Fibroblast of skin of scalp (primary cell): ENCODE measurements around the gene PUM2.

Experiments
- DNase-seq: peaks from one replicate; pipeline ENCODE4 v3.0.0-alpha.2; 2013

PUM2 gene

DNA sequence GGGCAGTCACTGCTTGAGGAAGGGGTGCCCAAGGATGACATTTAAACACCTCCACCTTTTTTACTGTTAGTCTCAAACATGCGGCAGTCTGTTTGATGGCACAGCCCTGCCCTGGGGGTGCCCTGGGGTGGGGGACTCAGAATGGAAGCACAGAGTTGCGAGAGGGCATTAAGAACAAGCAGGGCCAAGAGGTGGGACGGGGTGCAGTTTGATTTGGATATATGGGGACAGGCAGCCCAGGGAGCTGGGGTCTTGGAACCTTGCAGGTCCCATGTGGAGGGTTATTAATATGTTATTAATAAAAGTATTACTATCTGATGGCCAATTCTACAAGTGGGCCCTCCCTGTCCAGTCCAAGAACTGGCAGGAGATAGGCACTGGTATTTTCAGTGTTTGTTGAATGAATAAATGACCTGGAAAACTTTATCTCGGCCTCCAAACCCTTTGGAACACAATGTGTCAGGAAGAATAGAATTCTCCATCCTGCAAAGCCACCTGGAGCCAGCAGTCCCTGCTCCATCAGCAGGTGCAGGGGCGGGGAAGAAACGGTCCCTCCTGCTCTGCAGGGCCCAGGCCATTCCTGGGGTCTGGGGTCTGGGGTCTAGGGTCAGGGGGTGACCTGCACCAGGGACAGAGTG, 150.9 kb downstream of the PUM2 start:
- no peak for DNase-seq

DNA sequence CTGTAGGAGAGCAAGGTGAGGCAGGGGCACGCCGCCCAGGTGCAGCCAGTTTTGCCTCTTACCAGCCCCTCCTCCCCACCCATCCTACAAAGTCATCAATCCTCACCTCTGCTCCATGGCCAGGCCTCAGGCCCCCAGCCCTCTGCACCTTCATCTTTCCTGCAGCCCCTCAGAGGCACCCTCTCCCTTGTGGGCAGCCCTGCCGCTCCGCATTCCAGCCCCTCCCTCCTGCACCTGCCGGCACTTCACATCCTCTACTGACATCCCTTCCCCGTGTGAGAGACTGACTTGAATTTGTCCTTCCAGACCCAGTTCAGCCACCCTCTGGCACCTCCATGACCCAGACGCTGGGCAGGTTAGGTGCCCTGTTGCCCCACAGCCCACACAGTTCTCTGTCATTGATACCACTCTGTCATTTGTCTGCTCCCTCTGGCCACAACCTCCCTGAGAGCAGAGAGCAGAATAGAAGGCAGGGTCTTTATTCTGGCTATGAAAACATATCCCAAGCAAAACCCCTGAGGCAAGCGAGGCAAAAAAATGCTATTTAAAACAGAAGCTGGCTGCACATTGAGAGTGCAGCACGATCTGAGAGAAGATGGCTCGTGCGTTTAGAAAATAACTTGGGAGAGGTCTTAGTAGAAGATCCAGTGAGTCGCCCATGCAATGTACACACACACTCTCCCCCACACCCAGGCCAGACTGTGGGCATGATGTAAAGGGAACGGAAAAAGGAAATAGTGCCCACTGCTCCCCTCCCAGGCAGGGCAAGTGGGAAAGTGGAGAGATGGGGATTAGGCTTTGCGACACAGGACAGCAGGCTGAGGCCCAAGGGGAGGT, 151.6 kb downstream of the PUM2 start:
- DNase-seq: no peak
